Measurements from ENCODE around the gene PICALM.
"Not testable (repeated sequence)": the region's sequence is repeated elsewhere in the genome, so short reads cannot be mapped to it uniquely, and the experiment has no call there.

The PICALM gene

DNA sequence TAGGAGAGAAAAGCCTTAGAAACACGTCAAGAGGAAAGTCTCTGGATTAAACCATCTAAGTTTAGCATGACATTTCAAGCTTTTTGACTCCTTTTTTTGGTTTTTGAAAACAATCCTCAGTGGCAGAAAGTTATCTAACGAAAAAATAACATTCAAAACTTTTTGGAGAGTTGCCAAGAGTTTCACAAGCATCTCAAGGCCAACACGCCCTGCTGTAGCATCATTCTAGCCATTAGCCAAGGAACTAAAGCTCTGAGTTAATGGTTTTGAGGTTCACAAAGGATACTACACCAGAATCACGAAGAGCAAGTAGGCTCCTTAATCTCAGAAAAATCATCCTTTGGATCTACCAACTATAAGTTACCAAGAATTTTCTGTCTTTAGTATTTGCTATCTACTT lies 94.8 kb downstream of the PICALM start:
- no peak for ATAC-seq (replicated peaks)
- H3K36me3 Mint-ChIP-seq (ENCODE audit: insufficient read depth), result peaks cover 78% of the 10 kb centered on the region

DNA sequence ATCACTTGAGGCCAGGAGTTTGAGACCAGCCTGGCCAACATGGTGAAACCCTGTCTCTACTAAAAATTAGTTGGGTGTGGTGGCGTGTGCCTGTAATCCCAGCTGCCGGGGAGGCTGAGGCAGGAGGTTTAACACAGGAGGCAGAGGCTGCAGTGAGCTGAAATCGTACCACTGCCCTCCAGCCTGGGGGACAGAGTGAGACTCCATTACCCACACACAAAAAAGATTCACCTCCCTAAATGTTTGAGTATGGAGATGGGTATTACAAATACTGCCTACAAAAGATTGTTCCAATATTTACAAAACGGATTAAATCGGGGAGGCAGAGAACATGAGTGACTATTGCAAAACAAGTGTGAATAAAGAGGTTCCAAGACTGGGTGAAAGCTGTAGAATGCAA lies 98.3 kb downstream of the PICALM start:
- Mint-ChIP-seq H3K4me1 (ENCODE audit: low read depth in 2 of 2) (peaks cover 15 to 35% of the 10 kb centered on the region in 2 donors), H3K4me3 (no peak overlapping the region), H3K27ac (peak overlapping the region in 1 of 2 donors; percentile 44), H3K9me3 (no peaks in the 10 kb centered on the region), H3K36me3 (ENCODE audit: insufficient read depth) (peaks cover 79% of the 10 kb centered on the region), H3K27me3 (no peaks in the 10 kb centered on the region)
- DNase-seq (no peak), ATAC-seq (replicated peaks) (no peak)

More for the DNA sequence above, 94.8 kb downstream of the PICALM start:
- Mint-ChIP-seq H3K4me1 (ENCODE audit: low read depth in 2 of 2) (peaks cover 3 to 31% of the 10 kb centered on the region in 2 donors), H3K4me3 (no peak overlapping the region), H3K9me3 (no peaks in the 10 kb centered on the region), H3K27ac (peak overlapping the region in 1 of 2 donors; percentile 64), H3K27me3 (no peaks in the 10 kb centered on the region)
- no peak for DNase-seq

DNA sequence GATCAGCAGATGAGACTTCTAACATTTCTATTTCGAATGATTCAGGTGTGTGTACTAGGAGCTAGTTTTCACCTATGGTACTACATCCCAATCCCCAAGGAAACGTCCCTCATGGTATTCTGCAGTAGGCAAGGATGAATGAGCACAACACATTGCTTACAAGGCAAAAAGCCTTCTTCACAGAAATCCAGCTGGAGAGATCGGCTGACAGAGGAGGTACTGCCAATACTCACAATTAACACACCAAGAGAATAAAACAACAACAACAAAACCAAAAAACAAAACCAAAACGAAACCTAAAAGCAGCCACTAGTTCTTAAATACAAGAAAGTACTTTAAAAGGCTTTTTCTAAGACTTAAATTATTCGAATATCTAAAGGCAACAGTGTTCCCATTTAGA lies 101.4 kb downstream of the PICALM start:
- peak overlapping the region; percentile 75 to 90 for H3K27ac Mint-ChIP-seq
- H3K27me3 Mint-ChIP-seq, result no peaks in the 10 kb centered on the region
- H3K4me1 Mint-ChIP-seq (ENCODE audit: low read depth in 2 of 2), result peaks cover 19 to 49% of the 10 kb centered on the region in 2 donors
- peaks cover 78% of the 10 kb centered on the region for H3K36me3 Mint-ChIP-seq (ENCODE audit: insufficient read depth)
- DNase-seq (no peak), ATAC-seq (replicated peaks) (no peak)
- H3K4me3 Mint-ChIP-seq, result no peak overlapping the region
- no peaks in the 10 kb centered on the region for H3K9me3 Mint-ChIP-seq

DNA sequence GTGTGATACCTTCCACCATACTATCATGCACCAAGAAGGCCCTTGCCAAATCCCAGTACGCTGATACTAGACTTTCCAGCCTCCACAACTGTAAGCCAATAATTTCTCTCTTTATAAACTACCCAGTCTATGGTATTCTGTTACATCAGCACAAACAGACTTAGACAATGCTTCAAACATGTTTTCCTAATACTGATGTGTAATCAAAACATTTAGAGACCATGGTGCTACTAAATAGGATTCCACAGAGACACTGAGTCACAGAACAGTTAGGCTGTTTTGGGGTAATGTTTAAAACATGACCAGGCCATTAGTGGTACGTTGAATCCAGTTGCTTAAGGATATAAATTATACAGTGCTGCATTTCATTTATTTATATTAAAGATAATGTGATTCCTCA lies 103.7 kb downstream of the PICALM start:
- no peaks in the 10 kb centered on the region for H3K27me3 Mint-ChIP-seq
- H3K9me3 Mint-ChIP-seq, result no peaks in the 10 kb centered on the region
- H3K36me3 Mint-ChIP-seq (ENCODE audit: insufficient read depth), result peaks cover 76% of the 10 kb centered on the region
- ATAC-seq (replicated peaks) (no peak), DNase-seq (no peak)
- no peak overlapping the region for H3K4me3 Mint-ChIP-seq
- peaks cover 22 to 42% of the 10 kb centered on the region in 2 donors for H3K4me1 Mint-ChIP-seq (ENCODE audit: low read depth in 2 of 2)
- H3K27ac Mint-ChIP-seq, result peak overlapping the region in 1 of 2 donors; percentile 32

DNA sequence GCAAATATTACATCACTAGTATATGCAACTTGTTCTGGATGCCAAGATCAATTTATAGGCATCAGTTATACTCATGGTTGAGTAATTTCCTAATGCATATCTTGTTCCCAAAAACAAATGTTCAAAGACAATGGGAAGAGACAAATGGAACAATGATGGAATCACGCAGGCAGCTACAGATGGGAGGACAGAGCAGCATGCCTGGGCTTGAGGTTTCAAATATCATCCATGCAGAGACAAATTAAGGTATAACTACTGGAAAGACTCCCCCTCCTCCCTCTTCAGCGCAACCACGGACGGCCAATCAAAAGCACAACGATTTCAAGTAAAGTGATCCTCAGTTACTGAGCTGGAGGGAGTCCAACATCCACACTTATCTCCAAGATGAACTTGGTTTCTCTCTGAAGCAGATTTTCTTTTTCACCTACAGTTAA lies 106.9 kb downstream of the PICALM start:
- no peak overlapping the region for H3K4me3 Mint-ChIP-seq
- ATAC-seq (replicated peaks), result no peak
- H3K27ac Mint-ChIP-seq, result peak overlapping the region in 1 of 2 donors; percentile 86
- H3K9me3 Mint-ChIP-seq, result no peaks in the 10 kb centered on the region
- H3K36me3 Mint-ChIP-seq (ENCODE audit: insufficient read depth), result peaks cover 83% of the 10 kb centered on the region
- no peak for DNase-seq
- H3K4me1 Mint-ChIP-seq (ENCODE audit: low read depth in 2 of 2), result peaks cover 9 to 21% of the 10 kb centered on the region in 2 donors
- no peaks in the 10 kb centered on the region for H3K27me3 Mint-ChIP-seq

DNA sequence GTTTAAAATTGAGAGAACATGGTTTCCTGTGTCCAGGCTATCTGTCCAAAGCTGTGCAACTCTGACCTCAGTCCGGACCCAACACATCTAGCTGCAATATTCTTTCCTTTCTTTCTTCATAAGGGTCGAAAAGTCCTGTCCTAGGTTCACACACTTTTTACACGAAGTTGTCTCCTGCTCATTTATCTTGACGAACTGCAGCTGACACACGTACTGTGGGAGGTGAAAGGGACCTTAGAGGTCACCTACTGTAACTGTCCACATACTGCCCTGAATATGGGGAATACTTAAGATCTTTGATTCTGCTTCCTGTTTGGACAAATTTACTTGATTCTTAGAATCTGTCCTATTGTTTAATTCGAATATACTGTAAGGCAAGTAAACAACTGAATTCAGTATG lies 107.8 kb downstream of the PICALM start:
- H3K4me3 Mint-ChIP-seq, result no peak overlapping the region
- no peaks in the 10 kb centered on the region for H3K27me3 Mint-ChIP-seq
- H3K27ac Mint-ChIP-seq, result peak overlapping the region in 1 of 2 donors; percentile 86
- ATAC-seq (replicated peaks) (no peak), DNase-seq (no peak)
- H3K9me3 Mint-ChIP-seq, result no peaks in the 10 kb centered on the region
- peaks cover 8 to 21% of the 10 kb centered on the region in 2 donors for H3K4me1 Mint-ChIP-seq (ENCODE audit: low read depth in 2 of 2)
- H3K36me3 Mint-ChIP-seq (ENCODE audit: insufficient read depth), result peaks cover 85% of the 10 kb centered on the region

DNA sequence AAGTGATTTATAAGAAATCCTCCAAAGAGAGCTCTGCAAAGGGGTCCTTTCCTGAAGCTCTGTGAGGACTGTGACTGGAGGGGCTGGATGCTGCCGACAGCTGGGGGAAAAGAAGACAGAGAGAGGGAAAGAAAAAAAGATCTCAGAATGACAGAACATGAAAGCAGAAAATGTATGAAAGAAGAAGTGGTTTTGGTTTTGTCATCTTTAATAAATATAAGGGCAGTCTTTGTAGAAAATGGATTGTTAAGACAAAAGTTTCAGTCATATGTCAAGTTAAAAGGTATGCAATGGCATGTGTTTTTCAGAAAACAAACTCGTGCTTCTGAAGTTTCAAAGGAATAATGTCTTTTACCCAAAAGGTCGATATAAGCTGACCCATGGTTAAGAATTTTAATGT lies 108.2 kb downstream of the PICALM start:
- Mint-ChIP-seq H3K9me3 (no peaks in the 10 kb centered on the region), H3K4me1 (ENCODE audit: low read depth in 2 of 2) (peaks cover 7 to 21% of the 10 kb centered on the region in 2 donors), H3K36me3 (ENCODE audit: insufficient read depth) (peaks cover 84% of the 10 kb centered on the region), H3K4me3 (no peak overlapping the region), H3K27ac (peak overlapping the region; percentile 11 to 79), H3K27me3 (no peaks in the 10 kb centered on the region)
- ATAC-seq (replicated peaks) (no peak), DNase-seq (no peak)

DNA sequence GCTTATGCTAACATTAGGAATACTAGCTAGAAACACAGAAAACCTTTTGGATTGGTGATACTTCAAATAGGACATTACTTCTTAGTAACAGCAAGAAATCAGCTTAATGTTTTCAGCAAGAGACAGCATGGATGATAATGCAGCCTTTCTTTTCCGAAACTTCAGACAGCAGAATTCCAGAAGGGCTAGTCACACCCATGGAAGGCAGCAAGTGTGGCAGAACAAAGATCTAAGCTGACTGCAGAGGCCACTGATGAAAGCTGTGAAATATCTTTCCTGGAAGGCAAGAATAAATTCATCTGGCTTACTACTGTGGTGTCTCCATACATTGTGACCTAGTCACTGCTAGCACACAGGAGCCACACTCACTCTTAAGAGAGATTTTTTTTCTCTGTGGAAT lies 113.4 kb downstream of the PICALM start:
- Mint-ChIP-seq H3K27me3 (no peaks in the 10 kb centered on the region), H3K4me3 (no peak overlapping the region), H3K36me3 (ENCODE audit: insufficient read depth) (peaks cover 69% of the 10 kb centered on the region), H3K27ac (peak overlapping the region in 1 of 2 donors; percentile 15), H3K9me3 (peaks cover 4 to 10% of the 10 kb centered on the region in 2 donors), H3K4me1 (ENCODE audit: low read depth in 2 of 2) (peaks cover under 1 to 2% of the 10 kb centered on the region in 2 donors)
- DNase-seq, result no peak
- ATAC-seq (replicated peaks), result no peak

DNA sequence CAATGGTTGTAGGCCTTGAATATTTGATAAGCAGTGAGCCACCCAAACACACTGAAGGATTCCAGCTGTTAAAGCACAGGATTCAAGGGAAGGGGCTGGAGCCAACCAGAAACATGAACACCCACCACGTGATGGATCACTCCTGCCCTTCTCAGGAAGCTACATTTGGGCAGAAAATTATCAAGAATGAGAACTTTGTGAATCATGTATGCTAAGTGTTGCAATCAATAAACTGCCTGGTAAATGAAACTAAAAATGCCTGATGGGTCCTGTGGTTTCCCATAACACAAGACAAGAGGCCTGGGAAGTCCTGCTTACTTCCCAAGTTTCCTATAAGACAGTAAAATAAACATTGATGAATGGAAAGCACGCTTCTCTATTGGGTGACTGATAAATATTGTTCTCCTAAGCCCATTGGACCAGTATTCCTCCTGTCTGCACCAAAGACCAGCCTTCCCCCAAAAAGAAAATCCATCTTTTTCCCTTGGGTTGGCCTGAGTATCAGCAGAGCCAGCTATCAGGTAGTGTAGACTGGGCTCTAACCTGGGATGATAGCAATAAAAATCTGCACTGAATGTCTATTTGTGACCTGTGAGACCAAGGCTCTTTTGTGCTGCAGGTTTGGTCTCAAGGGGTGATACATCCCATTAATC lies 115.3 kb downstream of the PICALM start:
- no peak for ATAC-seq (replicated peaks)
- Mint-ChIP-seq H3K9me3 (peaks cover 4 to 10% of the 10 kb centered on the region in 2 donors), H3K4me3 (no peak overlapping the region), H3K27me3 (no peaks in the 10 kb centered on the region), H3K4me1 (ENCODE audit: low read depth in 2 of 2) (no peaks in the 10 kb centered on the region), H3K36me3 (ENCODE audit: insufficient read depth) (peaks cover 55% of the 10 kb centered on the region), H3K27ac (peak overlapping the region; percentile 20 to 66)
- no peak for DNase-seq

DNA sequence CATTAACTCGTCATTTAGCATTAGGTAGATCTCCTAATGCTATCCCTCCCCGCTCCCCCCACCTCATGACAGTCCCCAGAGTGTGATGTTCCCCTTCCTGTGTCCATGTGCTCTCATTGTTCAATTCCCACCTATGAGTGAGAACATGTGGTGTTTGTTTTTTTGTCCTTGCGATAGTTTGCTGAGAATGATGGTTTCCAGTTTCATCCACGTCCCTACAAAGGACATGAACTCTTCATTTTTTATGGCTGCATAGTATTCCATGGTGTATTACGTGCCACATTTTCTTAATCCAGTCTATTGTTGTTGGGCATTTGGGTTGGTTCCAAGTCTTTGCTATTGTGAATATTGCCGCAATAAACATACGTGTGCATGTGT lies 116.8 kb downstream of the PICALM start:
- peaks cover 42% of the 10 kb centered on the region for H3K36me3 Mint-ChIP-seq (ENCODE audit: insufficient read depth)
- H3K27ac Mint-ChIP-seq; H3K9me3 Mint-ChIP-seq; H3K4me3 Mint-ChIP-seq; DNase-seq; H3K27me3 Mint-ChIP-seq; ATAC-seq (replicated peaks); H3K4me1 Mint-ChIP-seq (ENCODE audit: low read depth in 2 of 2): not testable (repeated sequence)

DNA sequence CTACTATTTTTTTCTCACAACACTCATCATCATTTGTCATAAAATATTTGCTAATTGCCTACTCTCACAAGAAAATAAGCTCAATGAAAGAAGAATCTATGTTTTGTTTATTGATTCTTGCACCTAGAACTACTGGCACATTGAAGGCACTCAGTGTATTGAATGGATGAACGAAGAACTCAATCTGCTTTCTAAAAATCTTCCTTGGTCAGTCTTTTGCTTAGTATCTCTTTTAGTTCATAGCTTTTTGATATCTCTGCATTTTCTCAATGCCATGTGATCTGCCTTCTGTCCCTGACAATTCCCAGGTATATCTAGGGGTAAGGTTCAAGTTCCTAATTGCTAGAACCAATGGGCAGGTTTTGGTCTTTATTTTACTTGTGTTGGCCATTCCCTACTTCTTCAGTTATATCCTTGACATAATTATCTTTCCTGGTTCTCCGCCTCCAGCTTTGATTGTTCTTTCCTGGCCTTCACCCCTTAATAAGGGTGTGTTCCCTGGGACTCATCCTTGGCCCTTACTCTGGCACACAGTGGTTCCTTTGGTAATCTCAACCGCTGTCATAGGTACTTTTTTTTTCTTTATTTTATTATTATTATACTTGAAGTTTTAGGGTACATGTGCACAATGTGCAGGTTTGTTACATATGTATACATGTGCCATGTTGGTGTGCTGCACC lies 117.3 kb downstream of the PICALM start:
- Mint-ChIP-seq H3K27me3 (no peaks in the 10 kb centered on the region), H3K4me1 (ENCODE audit: low read depth in 2 of 2) (peaks cover 0 to 7% of the 10 kb centered on the region in 2 donors), H3K9me3 (peaks cover 4 to 10% of the 10 kb centered on the region in 2 donors), H3K36me3 (ENCODE audit: insufficient read depth) (peaks cover 36% of the 10 kb centered on the region), H3K27ac (no peak overlapping the region), H3K4me3 (no peak overlapping the region)
- DNase-seq, result no peak
- no peak for ATAC-seq (replicated peaks)

DNA sequence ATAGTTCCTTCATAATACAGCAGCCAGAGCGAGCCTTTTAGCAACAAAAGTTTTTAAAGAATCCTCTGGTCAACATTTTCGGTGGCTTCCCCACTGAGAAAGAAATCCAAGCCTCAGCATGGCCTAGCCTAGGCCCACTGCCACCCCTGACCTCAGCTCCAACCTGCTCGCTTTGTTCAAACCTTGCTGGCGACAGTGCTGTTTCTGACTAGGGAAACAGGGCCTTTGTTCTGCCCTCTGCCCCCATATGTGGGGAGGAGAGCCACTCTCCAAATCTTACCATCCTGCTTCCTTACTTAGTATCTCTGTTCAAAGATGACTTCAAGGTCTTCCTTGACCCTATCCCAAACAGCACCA lies 117.9 kb downstream of the PICALM start:
- no peak overlapping the region for H3K4me3 Mint-ChIP-seq
- ATAC-seq (replicated peaks) (no peak), DNase-seq (no peak)
- H3K27ac Mint-ChIP-seq, result no peak overlapping the region
- H3K27me3 Mint-ChIP-seq, result no peaks in the 10 kb centered on the region
- peaks cover 31% of the 10 kb centered on the region for H3K36me3 Mint-ChIP-seq (ENCODE audit: insufficient read depth)
- peaks cover 0 to 12% of the 10 kb centered on the region in 2 donors for H3K4me1 Mint-ChIP-seq (ENCODE audit: low read depth in 2 of 2)
- peaks cover 4 to 10% of the 10 kb centered on the region in 2 donors for H3K9me3 Mint-ChIP-seq

DNA sequence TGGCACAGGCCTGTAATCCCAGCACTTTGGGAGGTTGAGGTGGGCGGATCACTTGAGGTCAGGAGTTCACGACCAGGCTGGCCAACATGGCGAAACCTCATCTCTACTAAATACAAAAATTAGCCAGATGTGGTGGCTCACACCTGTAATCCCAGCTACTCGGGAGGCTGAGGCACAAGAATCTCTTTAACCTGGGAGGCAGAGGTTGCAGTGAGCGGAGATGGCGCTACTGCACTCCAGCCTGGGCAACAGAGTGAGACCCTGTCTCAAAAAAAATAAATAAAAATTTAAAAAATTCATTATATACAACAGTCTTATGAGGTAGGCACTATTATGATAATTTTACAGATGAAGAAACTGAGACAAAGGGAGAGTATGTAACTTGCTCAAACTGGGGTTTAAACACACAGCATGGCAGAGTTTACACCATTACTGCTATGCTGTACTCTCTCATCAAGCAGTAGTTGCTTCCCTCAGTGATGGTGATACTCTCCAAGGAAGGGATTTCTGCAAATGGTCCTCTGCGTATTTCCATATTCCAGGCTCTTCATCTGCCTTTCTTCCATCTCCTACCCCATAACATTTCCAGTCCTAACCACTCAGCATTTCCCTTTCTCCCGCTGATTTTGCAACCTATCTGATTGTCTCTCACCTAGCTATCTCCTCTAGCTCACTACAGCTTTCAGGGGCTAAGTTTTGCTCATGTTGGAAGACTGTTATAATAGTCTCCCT lies 118.4 kb downstream of the PICALM start:
- Mint-ChIP-seq H3K9me3 (peaks cover 7 to 10% of the 10 kb centered on the region in 2 donors), H3K27ac (no peak overlapping the region), H3K27me3 (no peaks in the 10 kb centered on the region), H3K4me3 (no peak overlapping the region), H3K4me1 (ENCODE audit: low read depth in 2 of 2) (peaks cover 4 to 17% of the 10 kb centered on the region in 2 donors), H3K36me3 (ENCODE audit: insufficient read depth) (peaks cover 27% of the 10 kb centered on the region)
- ATAC-seq (replicated peaks) (no peak), DNase-seq (no peak)

All from effector memory CD8-positive, alpha-beta T cell (primary cell).